H1 (cell line): ENCODE measurements around the gene NUDT11. TPM values are rescaled to one million over a fixed set of nuclear protein-coding genes. Genes with fewer than 3 reads are reported as not detected.
A peak's percentile ranks its signal among the peaks of the same experiment; 100 is the strongest.

Source experiments
- CTCF ChIA-PET: fragments of 300-600 bp; sonication (Branson Sonifier 250); formaldehyde crosslinking; loops from one replicate; lab custom pipeline; 2021; ENCODE audit not compliant: partially characterized antibody; lab: Charles Lee
- POLR2A ChIA-PET: fragments of 300-600 bp; sonication (Branson Sonifier 250); formaldehyde crosslinking; loops from one replicate; lab custom pipeline; 2021; ENCODE audit warnings: inconsistent platforms; ENCODE audit not compliant: partially characterized antibody; lab: Charles Lee
- DNase-seq, 2 experiments: peaks; one replicate each; pipeline versions ENCODE4 v3.0.0 to v3.0.0-alpha.2; 2010 to 2022; ENCODE audit warnings: low spot score in 2 of 2, low read depth in 1 of 2, mixed read lengths in 1 of 2
- FAIRE-seq: peaks from 2 replicates; lab custom pipeline; 2011; peaks lifted over from hg19 to GRCh38; lab: Jason Lieb, UNC
- H2AFZ ChIP-seq: 2 replicates; pipeline ENCODE4 v1.8.1; 2012; ENCODE audit warnings: low read length, inconsistent platforms
- H2AK5ac ChIP-seq: 2 replicates; pipeline ENCODE4 v1.6.1; 2013; ENCODE audit warnings: low read depth, low read length
- H2BK120ac ChIP-seq: replicated peaks from 2 replicates; pipeline ENCODE3; 2013; ENCODE audit warnings: low read depth, low read length, inconsistent platforms
- H2BK12ac ChIP-seq: 2 replicates; pipeline ENCODE4 v1.6.1; 2013; ENCODE audit warnings: low read depth, low read length
- H2BK15ac ChIP-seq: 2 replicates; pipeline ENCODE4 v1.6.1; 2013; ENCODE audit warnings: low read length
- H2BK20ac ChIP-seq: 2 replicates; pipeline ENCODE4 v1.6.1; 2013; ENCODE audit warnings: low read length
- H2BK5ac ChIP-seq: 2 replicates; pipeline ENCODE4 v1.6.1; 2013; ENCODE audit warnings: low read depth, low read length
- H3K14ac ChIP-seq: 2 replicates; pipeline ENCODE4 v1.6.1; 2013; ENCODE audit warnings: inconsistent platforms; ENCODE audit not compliant: insufficient read length
- H3K18ac ChIP-seq: 2 replicates; pipeline ENCODE4 v1.6.1; 2013; ENCODE audit warnings: low read length; ENCODE audit errors: extremely low read depth
- H3K23ac ChIP-seq: 2 replicates; pipeline ENCODE4 v1.6.1; 2013; ENCODE audit warnings: inconsistent platforms; ENCODE audit not compliant: insufficient read length
- H3K23me2 ChIP-seq: 2 replicates; pipeline ENCODE4 v1.6.1; 2013; ENCODE audit warnings: low read depth, low read length
- H3K27ac ChIP-seq: 2 replicates; pipeline ENCODE4 v1.6.1; 2011; ENCODE audit warnings: low read depth, low read length, inconsistent platforms
- H3K27me3 ChIP-seq, 4 experiments: replicated peaks in 1 of 4; 1 replicate in 1 of 4; 2 replicates in 3 of 4; pipeline versions ENCODE4 v1.6.1 to v1.8.1; 2011 to 2013; ENCODE audit warnings: low read length in 3 of 4, mild to moderate bottlenecking in 3 of 4, inconsistent platforms in 2 of 4, mixed read lengths in 2 of 4, moderate library complexity in 1 of 4; ENCODE audit not compliant: control insufficient read depth in 3 of 4, insufficient read depth in 3 of 4; ENCODE audit errors: extremely low read depth in 1 of 4
- H3K36me3 ChIP-seq, 4 experiments: 2 replicates each; pipeline versions ENCODE4 v1.6.1 to v1.8.1; 2011 to 2013; ENCODE audit warnings: mild to moderate bottlenecking in 4 of 4, low read length in 3 of 4, moderate library complexity in 2 of 4, control low read depth in 1 of 4, inconsistent platforms in 1 of 4; ENCODE audit not compliant: insufficient read depth in 4 of 4, control insufficient read depth in 2 of 4
- H3K4ac ChIP-seq: replicated peaks from 2 replicates; pipeline ENCODE3; 2013; ENCODE audit warnings: low read length, low read depth, mixed read lengths, inconsistent platforms; ENCODE audit not compliant: insufficient read length
- H3K4me1 ChIP-seq, 4 experiments: replicated peaks in 1 of 4; 1 replicate in 1 of 4; 2 replicates in 3 of 4; pipeline versions ENCODE4 v1.6.1 to v1.8.1; 2011 to 2013; ENCODE audit warnings: low read length in 3 of 4, inconsistent platforms in 2 of 4, mixed read lengths in 1 of 4; ENCODE audit not compliant: insufficient read depth in 4 of 4, control insufficient read depth in 3 of 4
- H3K4me2 ChIP-seq, 2 experiments: 2 replicates each; pipeline versions ENCODE4 v1.6.1 to v1.8.1; 2011 to 2013; ENCODE audit warnings: low read depth in 2 of 2, low read length in 2 of 2, control low read depth in 1 of 2, inconsistent platforms in 1 of 2, mild to moderate bottlenecking in 1 of 2; ENCODE audit not compliant: insufficient read depth in 1 of 2
- H3K4me3 ChIP-seq, 4 experiments: fragments of 200-600, 300-600 bp in 1 of 4; sonication (generic), shearing (Covaris generic), sonication (Bioruptor Twin) in 1 of 4; 2 replicates each; pipeline versions ENCODE4 v1.5.1 to v1.8.1; 2011 to 2016; ENCODE audit warnings: low read length in 4 of 4, low read depth in 3 of 4, control low read depth in 2 of 4, inconsistent platforms in 2 of 4, mild to moderate bottlenecking in 2 of 4, mixed read lengths in 1 of 4, moderate library complexity in 1 of 4; ENCODE audit not compliant: insufficient read depth in 2 of 4; ENCODE audit errors: extremely low read depth in 1 of 4
- H3K56ac ChIP-seq: replicated peaks from 2 replicates; pipeline ENCODE3; 2013; ENCODE audit warnings: low read depth, mild to moderate bottlenecking, mixed read lengths, low read length, inconsistent platforms; ENCODE audit not compliant: insufficient read length
- H3K79me1 ChIP-seq: 2 replicates; pipeline ENCODE4 v1.6.1; 2013; ENCODE audit warnings: low read depth, low read length, control low read depth
- H3K79me2 ChIP-seq, 2 experiments: 2 replicates each; pipeline versions ENCODE4 v1.6.1 to v1.8.1; 2012 to 2013; ENCODE audit warnings: low read length in 2 of 2, mild to moderate bottlenecking in 2 of 2, inconsistent platforms in 1 of 2; ENCODE audit not compliant: insufficient read depth in 2 of 2, control insufficient read depth in 1 of 2
- H3K9ac ChIP-seq, 4 experiments: replicated peaks in 1 of 4; 1 replicate in 1 of 4; 2 replicates in 3 of 4; pipeline versions ENCODE4 v1.6.1 to v1.8.1; 2011 to 2013; ENCODE audit warnings: low read depth in 3 of 4, low read length in 3 of 4, control low read depth in 2 of 4, mild to moderate bottlenecking in 2 of 4, moderate library complexity in 2 of 4, inconsistent platforms in 1 of 4; ENCODE audit errors: extremely low read depth in 1 of 4
- H3K9me3 ChIP-seq, 2 experiments: 2 replicates each; pipeline versions ENCODE4 v1.6.1 to v1.8.1; 2012 to 2013; ENCODE audit warnings: mild to moderate bottlenecking in 2 of 2, moderate library complexity in 2 of 2, control low read depth in 1 of 2, inconsistent platforms in 1 of 2, low read depth in 1 of 2, low read length in 1 of 2, mixed read lengths in 1 of 2; ENCODE audit not compliant: insufficient read depth in 2 of 2
- H4K20me1 ChIP-seq, 2 experiments: replicated peaks in 1 of 2; 2 replicates each; pipeline versions ENCODE3 to v1.8.1; 2011 to 2013; ENCODE audit warnings: inconsistent platforms in 2 of 2, low read length in 2 of 2, mild to moderate bottlenecking in 1 of 2; ENCODE audit not compliant: insufficient read depth in 2 of 2, control insufficient read depth in 1 of 2
- H4K5ac ChIP-seq: 2 replicates; pipeline ENCODE4 v1.6.1; 2013; ENCODE audit warnings: low read length, low read depth, mixed read lengths, inconsistent platforms; ENCODE audit not compliant: insufficient read length
- H4K8ac ChIP-seq: 2 replicates; pipeline ENCODE4 v1.8.0; 2013; ENCODE audit warnings: mild to moderate bottlenecking, moderate library complexity, low read length, inconsistent platforms; ENCODE audit not compliant: insufficient read depth; ENCODE audit errors: extremely low read depth
- H4K91ac ChIP-seq: replicated peaks from 2 replicates; pipeline ENCODE3; 2013; ENCODE audit warnings: low read length, mixed read lengths, inconsistent platforms; ENCODE audit not compliant: insufficient read length
- HDAC2 ChIP-seq, 2 experiments: fragments of 300-600 bp in 1 of 2; sonication (generic) in 1 of 2; IDR thresholded peaks; 2 replicates each; pipeline ENCODE4 v1.6.1; 2011 to 2012; ENCODE audit warnings: low read depth in 2 of 2, low read length in 2 of 2, mild to moderate bottlenecking in 2 of 2, moderate library complexity in 2 of 2, borderline replicate concordance in 1 of 2, inconsistent platforms in 1 of 2
- RBBP5 ChIP-seq: IDR thresholded peaks from 2 replicates; pipeline ENCODE4 v1.7.1; 2012; ENCODE audit warnings: low read depth, mild to moderate bottlenecking, inconsistent platforms, low read length, moderate library complexity, borderline replicate concordance
- SRF ChIP-seq: IDR thresholded peaks from 2 replicates; pipeline ENCODE4 v1.6.1; 2011; ENCODE audit warnings: mild to moderate bottlenecking, low read depth, low read length, moderate library complexity
- WGBS, 2 experiments: shearing (Covaris generic) in 1 of 2; methylation state at CpG; one replicate each; pipeline versions ENCODE4 v1.1.6 to v1.1.7; 2013 to 2015; ENCODE audit warnings: low lambda C conversion rate in 2 of 2, mixed read lengths in 2 of 2, inconsistent platforms in 1 of 2, low coverage in 1 of 2, missing lambda C conversion rate in 1 of 2; ENCODE audit not compliant: insufficient replicate concordance in 2 of 2, insufficient coverage in 1 of 2, insufficient read length in 1 of 2; ENCODE audit errors: extremely low coverage in 1 of 2, missing lambda C conversion rate in 1 of 2; 5-methylcytosine and 5-hydroxymethylcytosine counted together
- polyA plus RNA-seq, 7 experiments: library from polyadenylated mRNA; depleted of rRNA in 3 of 7; stranded (reverse) in 5 of 7; unstranded in 2 of 7; fragments of >200 nt in 5 of 7; fragments of 200-250 nt in 2 of 7; gene quantifications; 1 replicate in 5 of 7; 2 replicates in 1 of 7; 4 replicates in 1 of 7; pipeline versions ENCODE4 v1.2.1 to v1.2.3, GENCODE V29; 2011 to 2013; ENCODE audit warnings: missing spikeins in 2 of 7, mixed read lengths in 2 of 7
- total RNA-seq: library from RNA; stranded (reverse); fragmentation: NEBNext Ultra II Directional; extraction: Animal tissue kit (Norgen Biotek cat#: 25700); gene quantifications from 2 replicates; pipeline ENCODE4 v1.2.1, GENCODE V29; 2021
- TF ChIP-seq, protein P1 (sequence below): IDR thresholded peaks from 2 replicates; pipeline ENCODE4 v1.6.1; 2011; ENCODE audit warnings: low read depth, mild to moderate bottlenecking, low read length; ENCODE audit not compliant: insufficient read depth

Gene NUDT11
- total and polyA plus RNA-seq, 2 of the 8 experiments (the other 6 are each of a cell fraction or from before 2014, with no cell fraction given): 31.3 to 37.6 TPM

DNA sequence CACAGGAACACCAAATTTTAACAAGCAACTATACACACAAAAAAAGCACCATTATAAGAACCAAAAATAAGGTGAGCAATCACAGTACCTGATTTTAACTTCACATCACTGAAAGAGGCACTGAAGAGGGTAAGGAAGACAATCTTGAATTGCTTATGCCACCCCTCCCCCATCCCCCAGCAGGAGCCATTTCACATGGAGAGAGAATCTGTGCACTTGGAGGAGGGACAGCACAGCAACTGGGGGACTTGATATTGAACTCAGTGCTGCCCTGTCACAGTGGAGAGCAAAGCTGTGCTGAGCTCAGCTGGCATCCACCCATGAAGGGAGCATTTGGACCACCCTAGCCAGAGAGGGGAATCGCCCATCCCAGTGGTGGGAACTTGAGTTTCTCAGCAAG lies 56.0 kb downstream of the NUDT11 start:
- TF ChIP-seq HDAC2 (IDR thresholded peaks at IDR 0.05; ENCODE audit: borderline replicate concordance in 1 of 2, low read depth in 2 of 2, low read length in 2 of 2) (no peak), RBBP5 (0 out of 2 replicates have a peak, but pooled peaks have one; percentile 36), SRF (no peak)
- TF ChIP-seq, protein P1, sequence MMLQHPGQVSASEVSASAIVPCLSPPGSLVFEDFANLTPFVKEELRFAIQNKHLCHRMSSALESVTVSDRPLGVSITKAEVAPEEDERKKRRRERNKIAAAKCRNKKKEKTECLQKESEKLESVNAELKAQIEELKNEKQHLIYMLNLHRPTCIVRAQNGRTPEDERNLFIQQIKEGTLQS: no peak
- Histone ChIP-seq H3K4me2 (peak overlapping the region in 1 of 2 experiments; percentile 51; a peak in 2 of 4 replicates), H4K5ac (no peak overlapping the region), H2BK5ac (no peak overlapping the region), H2AFZ (0 out of 2 replicates have a peak overlapping the region, but pooled peaks have one; percentile 39), H2AK5ac (no peak overlapping the region), H3K4ac (no peak overlapping the region), H4K8ac (no peak overlapping the region), H2BK120ac (no peak overlapping the region), H3K4me1 (peaks cover 0 to 2% (median 0%) of the 10 kb centered on the region in 4 experiments; a peak in 4 of 7 replicates), H3K18ac (no peak overlapping the region), H3K36me3 (no peaks in the 10 kb centered on the region), H4K91ac (no peak overlapping the region), H3K23ac (no peak overlapping the region), H3K14ac (no peak overlapping the region), H3K79me1 (no peaks in the 10 kb centered on the region), H3K56ac (no peak overlapping the region), H3K27me3 (no peaks in the 10 kb centered on the region), H3K27ac (no peak overlapping the region), H3K9ac (no peak overlapping the region), H3K23me2 (no peaks in the 10 kb centered on the region), H3K4me3 (peak overlapping the region in 2 of 4 experiments; percentile 6 to 32; a peak in 1 of 8 replicates), H2BK15ac (no peak overlapping the region), H3K79me2 (no peaks in the 10 kb centered on the region), H3K9me3 (no peaks in the 10 kb centered on the region), H2BK12ac (no peak overlapping the region), H4K20me1 (no peaks in the 10 kb centered on the region), H2BK20ac (no peak overlapping the region)
- POLR2A ChIA-PET: interaction anchor here (0.9 kb wide), 1 partner anchor 269 kb away, joined by 3 read pairs; no protein-coding TSS in a partner anchor
- FAIRE-seq: no peak
- WGBS, 2 experiments: 86% methylated on average over 1 of the region's 1 CpG; no CpG with 5 or more reads in 1 of the 2 experiments
- DNase-seq: no peak
- CTCF ChIA-PET: interaction anchor here (1.0 to 3.9 kb wide), 2 partner anchors 19 to 20 kb away, joined by 3 to 16 read pairs; no protein-coding TSS in a partner anchor
